GM18867 (cell line): Measurements from ENCODE around the gene SMARCC2.
"Not testable (repeated sequence)": the region's sequence is repeated elsewhere in the genome, so short reads cannot be mapped to it uniquely, and the experiment has no call there.

Source experiments
- ATAC-seq: cut with Tn5 transposase; IDR thresholded peaks from one replicate; pipeline ENCODE4 v1.9.1; 2021; ENCODE audit warnings: mild to moderate bottlenecking, moderate library complexity; ENCODE audit not compliant: unreplicated experiment

Gene SMARCC2

DNA sequence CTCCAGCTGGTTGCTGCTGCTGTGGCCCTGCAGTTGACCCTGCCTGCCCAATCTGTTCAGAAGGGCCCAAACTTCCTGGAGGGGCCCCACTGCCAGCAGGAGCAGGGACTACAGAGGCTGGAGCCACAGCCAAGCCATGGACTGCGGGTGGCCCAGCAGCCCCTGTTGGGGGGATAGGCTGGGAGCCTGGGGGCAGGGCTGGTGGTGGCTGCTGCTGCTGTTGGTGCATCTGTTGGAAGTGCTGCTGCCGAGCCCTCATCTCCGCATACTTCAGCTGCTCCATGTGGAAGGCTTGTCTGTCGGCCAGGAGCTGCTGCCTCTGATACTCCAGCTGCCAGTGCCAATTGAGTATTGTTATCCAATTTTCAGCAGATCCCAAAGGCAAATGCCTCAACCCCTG is 23.9 kb downstream of the SMARCC2 start:
- no peak for ATAC-seq

DNA sequence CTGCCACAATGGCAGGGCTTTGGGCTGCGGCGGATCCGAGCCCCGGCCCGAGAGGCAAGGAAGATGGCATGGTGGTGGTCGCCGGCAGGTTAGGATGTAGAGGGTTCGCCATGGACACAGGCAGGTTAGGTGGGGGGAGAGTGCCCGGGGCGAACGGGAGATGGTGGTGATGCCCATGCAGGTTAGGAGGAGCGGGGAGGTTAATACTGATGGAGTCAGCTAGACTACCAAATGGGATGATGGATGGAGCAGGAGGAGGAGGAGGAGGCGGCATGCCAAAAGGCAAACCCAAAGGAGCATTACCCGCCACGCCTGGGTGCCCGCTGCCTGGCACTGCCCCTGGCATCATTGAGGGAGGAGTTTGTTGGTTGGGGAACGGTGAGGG is 24.9 kb downstream of the SMARCC2 start:
- no peak for ATAC-seq

DNA sequence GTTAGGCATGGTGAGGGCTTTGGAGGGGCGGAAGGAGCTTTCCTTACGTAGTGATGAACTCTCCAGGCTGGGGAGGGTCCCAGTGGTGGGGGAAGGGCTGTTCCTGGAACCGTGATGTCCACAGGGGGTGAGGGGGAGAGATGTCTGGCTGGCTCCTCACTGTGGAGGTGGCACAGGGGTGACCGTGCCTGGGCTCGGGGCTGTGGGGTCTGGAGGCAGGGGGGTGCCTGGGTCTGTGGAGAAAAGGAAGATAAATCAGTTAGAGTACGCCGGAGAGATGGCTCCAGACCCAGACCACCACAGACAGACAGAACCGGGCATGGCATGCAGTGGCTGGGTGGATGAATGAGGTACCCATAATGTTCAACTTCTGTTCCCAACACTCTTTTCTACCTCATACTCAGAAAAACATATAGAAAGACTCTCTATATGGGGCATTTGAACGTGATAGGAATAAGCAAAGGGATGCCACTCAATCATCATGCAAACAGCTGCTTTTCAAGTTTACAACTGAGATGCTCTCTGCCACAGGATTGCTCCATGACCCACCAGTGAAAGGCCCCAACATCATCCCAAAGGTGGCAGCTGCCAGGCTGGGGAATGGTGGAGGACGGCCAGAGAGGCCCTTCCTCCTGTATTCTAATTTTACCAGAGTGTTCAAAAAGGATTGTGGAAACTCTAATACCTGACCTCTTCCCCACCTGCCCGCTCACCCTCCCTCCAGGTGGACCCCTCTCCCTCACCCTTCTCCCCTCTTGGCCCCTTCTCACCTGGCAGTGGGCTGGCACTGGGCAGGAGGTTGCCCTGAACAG is 25.5 kb downstream of the SMARCC2 start:
- ATAC-seq, result no peak

DNA sequence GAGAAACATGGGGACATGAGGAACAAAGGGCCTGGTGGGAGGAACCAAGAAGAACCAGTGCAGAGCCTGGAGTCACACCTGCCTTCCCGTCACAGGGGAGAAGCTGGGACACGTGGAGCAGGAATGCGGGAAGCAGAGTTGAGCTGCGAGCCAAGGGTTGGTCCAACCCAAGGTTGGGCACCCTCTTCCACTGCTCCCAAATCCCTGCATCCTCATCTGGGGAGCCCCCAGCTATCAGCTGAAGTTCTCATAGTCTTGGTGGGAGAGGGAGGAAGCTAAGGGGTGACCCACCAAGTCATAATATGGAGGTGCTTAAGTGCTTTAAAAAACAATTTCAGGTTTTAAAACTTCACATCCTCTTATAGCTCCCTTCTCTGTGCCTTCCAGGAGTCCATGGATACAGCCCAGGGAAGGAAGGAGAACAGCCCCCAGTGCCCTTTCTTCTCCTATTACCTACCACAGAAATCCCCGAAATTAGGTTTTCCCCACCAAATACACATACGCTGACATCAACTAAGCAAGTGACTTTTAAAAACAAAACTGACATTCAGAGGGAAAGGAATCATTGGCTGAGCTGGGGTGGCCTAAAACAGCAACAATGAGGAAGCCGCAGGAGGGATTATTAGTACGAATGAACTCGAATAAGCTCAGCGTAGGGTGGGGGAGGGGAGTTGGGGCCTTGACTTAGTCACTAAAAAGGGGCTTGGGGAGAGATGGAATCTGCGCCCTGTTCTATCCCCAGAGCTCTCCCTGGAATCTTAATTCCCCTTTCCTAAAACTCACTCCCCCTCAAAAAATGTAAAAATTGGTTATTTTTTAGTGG is 26.6 kb downstream of the SMARCC2 start:
- ATAC-seq, result no peak

DNA sequence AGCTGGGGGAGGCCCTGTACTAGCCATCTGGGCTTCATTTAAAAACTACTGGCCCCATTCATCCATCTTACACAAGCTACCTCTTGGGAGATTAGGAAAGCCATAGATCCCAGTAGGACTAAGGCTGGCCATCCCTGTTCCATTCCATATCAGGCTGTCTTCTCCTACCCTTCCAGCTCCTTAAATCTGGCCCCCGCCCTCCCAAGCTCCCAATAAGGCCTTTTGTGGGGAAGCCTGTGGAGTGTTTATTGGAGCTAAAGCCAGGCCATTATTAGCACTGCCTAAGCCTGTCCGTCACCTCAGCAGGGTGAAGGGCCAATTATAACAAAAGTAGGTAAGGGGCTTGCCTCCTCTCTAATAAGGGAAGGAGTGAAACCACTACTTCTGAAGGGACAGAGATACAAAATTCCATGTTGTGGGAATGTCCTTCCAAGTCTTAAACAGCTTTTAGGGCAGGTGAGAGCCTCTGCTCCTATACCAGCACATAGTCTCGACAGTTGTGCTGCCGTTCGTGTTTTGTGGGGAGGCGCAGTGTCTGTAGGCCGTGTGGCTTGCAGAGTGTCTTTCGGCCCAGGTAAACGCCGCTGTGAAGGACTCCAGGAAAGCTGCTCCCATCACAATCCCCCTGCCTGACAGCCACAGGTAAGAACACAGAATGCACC is 27.5 kb downstream of the SMARCC2 start:
- ATAC-seq, result no peak

DNA sequence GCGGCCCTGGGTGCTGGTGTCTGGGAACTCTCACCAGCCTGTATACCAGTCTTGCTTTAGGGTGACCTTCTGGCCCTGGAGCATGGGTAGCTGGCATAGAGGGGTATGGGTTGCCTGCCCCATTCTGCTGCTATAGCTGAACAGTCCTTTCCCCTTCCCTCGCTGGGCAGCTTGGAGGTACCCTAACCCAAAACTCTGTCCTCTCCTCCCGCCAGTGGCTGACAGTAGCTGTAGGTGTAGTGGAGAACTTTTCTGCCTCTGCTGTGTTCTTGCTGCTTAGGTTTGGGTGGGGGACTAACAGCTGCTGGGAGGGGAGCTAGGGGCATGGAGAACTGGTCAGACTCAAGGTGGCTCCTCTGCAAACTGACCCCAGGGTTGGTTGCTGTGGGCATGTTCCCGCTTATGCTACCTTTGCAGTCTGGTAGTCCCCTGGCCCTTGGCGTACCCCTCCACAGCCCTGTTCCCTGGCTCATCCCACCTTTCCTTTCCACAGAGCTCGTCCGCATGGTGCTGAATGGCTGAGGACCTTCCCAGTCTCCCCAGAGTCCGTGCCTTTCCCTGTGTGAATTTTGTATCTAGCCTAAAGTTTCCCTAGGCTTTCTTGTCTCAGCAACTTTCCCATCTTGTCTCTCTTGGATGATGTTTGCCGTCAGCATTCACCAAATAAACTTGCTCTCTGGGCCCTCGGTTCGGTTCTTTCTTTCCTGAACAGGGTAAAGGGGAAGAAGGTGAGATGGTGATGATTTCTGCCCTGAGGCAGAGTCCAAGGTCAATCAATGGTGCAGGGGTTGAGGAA is 28.2 kb downstream of the SMARCC2 start:
- ATAC-seq, result no peak

DNA sequence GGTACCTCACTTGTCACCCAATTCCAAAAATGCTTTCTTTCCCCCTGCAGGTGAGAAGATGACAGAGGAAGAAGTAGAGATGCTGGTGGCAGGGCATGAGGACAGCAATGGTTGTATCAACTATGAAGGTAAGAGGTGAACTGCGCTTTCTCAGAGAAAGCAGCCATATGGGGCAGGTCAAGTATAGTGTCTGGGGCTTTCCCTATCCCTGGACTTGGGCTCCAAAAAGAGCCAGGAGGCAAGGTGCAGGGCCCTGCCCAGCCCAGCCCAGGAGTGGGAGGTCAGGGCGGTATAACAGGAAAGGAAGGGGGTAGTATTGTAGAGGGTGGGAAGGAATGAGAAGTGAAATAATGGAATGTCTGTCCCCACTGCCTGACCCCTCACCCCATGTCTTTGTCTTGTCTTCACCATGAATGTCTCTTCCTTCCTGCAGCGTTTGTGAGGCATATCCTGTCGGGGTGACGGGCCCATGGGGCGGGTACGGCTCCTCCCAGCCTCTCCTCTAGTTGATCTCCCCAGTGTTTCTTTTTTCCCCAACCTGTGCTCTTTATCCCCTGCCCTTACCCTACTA is 29.0 kb downstream of the SMARCC2 start:
- ATAC-seq, result no peak

DNA sequence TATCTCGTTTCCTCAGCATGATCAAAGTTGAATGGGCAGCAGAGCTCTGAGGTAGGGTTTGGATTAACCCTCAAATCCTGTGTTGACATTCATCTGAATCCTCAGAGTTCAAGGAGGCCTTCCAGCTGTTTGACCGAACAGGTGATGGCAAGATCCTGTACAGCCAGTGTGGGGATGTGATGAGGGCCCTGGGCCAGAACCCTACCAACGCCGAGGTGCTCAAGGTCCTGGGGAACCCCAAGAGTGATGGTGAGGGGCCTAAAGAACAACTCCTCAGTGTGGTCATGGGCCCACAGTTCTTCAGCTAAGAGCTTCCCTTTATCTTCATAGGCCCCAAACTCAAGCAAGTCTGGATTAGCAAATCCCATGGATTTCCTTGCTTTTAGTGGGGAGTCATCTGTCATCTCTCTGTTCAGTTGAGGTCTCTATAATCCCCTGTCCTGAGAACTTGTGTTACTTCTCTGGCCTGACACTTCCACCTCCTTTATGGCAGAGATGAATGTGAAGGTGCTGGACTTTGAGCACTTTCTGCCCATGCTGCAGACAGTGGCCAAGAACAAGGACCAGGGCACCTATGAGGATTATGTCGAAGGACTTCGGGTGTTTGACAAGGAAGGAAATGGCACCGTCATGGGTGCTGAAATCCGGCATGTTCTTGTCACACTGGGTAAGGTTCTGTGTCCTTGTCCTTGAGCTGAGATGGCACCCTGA is 29.6 kb downstream of the SMARCC2 start:
- ATAC-seq, result no peak

DNA sequence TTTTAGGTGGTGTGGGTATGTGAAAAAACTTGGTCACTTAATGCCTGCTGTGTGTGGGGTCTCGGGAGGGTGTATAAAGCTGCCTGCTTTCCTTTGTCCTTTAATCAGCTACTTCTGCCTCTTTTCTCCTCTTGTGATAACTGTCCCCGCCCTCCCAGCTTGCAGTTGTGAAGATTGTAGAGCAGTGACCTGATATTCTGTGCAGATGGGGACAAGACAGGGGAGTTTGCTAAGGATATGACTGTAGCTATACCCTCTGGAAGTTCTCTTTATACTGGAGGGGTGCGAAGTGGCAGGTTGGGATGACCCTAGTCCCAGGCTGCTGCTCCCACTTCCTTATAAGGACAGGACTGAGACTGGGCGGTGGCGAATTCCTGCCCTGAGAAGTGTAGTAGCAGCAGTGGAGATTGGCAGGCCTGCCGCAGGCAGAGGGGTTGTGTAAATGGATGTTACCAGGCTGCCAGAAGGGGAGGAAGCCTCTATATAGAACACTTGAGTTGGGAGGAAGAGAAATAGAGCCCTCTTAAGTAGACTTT is 30.3 kb downstream of the SMARCC2 start:
- ATAC-seq, result no peak

DNA sequence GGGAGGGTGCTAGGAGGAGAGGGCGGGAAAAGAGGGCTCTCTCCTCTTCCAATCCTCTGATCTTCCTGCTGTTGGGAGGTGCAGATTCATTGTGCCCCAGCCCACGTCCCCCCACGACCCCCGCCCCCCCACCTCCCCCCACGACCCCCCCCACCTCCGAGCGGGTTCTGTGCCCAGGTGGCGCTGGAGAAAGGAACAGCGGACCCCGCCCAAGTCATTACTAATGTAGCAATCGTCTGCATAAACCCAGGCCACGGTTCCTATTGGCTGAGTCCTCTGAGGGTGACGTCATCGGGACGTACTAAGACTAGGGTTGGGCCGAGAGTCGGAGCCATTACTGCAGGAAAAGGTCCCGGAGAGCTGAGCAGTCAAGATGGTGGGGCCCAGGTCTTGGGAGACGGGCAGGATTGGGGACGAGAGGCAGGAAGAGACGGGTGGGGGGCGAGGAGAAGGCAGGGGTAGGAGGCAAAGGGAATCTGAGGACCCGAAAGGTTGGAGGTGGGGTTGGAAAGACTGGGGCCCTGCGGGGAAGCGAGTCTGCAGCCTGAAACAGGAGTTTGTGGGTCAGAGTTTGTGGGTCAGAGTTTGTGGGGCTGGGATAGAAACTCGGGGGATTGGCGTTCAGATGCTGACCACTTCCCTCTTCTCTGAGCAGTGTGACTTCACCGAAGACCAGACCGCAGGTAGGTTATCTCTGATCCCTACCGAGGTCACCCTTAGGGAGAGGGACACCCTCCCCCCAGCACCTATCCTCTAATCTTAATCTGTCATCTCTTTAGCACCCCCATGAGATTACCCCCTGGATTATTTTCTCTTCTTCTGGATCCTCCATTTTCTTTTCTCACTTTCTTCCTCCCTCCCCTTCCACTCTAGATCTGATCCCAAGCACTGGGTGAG is 31.0 kb downstream of the SMARCC2 start, which contains the start of gene MYL6:
MYL6 (plus strand) TSS at position 331 of the 897 bp plus-strand sequence; CDS start at position 374, 43 bp downstream.
- peak; percentile 83 for ATAC-seq

DNA sequence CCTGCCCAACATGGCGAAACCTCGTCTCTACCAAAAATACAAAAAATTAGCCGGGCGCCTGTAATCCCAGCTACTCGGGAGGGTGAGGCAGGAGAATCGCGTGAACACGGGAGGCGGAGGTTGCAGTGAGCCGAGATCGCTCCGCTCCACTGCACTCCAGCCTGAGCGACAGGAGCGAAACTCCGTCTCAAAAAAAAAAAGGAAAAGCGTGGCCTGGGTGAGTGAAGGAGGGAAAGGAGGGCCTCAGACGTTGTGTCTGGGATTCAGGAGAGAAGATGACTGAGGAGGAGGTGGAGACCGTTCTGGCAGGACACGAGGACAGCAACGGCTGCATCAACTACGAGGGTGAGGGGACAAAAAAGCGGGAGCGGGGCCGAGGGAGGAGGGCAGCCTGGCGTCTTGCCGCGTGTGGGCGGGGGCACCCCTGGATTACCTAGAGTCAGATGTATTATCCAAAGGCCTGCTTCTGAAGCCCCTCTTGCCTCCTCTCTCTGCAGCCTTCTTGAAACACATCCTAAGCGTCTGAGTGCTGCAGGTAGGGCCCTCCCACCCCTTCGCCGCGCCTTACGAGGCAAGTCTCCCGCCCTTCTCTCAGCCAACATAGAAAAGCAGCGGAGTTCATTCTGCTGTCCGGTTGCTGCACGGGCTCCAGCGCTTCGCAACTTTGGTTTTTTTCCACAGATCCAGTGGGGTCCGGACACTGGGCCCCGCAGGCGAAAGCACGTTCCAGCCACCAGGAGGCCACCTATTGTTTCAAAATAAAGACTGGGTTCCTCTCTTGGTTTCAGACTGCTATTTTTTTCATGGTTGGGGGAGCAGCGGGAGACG is 31.9 kb downstream of the SMARCC2 start:
- ATAC-seq, result peak; percentile 31

DNA sequence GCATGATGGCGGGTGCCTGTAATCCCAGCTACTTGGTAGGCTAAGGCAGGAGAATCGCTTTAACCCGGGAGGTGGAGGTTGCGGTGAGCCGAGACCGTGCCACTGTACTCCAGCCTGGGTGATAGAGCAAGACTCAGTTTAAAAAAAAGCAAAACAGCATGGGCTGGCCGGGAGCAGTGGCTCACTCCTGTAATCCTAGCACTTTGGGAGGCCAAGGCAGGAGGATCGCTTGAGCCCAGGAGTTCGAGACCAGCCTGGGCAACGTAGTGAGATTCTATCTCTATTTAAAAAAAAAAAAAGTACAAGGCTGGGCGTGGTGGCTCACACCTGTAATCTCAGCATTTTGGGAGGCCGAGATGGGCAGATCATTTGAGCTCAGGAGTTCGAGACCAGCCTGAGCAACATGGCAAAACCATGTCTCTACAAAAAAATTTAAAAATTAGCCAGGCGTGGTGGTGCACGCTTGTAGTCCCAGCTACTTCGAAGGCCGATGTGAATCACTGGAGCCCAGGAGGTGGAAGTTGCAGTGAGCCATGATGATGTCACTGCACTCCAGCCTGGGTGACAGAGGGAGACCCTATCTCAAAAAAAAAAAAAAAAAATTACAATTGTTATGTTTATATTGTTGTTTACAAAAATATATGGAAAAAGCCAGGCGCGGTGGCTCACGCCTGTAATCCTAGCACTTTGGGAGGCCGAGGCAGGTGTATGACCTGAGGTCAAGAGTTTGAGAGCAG is 32.7 kb downstream of the SMARCC2 start:
- not testable (repeated sequence) for ATAC-seq

DNA sequence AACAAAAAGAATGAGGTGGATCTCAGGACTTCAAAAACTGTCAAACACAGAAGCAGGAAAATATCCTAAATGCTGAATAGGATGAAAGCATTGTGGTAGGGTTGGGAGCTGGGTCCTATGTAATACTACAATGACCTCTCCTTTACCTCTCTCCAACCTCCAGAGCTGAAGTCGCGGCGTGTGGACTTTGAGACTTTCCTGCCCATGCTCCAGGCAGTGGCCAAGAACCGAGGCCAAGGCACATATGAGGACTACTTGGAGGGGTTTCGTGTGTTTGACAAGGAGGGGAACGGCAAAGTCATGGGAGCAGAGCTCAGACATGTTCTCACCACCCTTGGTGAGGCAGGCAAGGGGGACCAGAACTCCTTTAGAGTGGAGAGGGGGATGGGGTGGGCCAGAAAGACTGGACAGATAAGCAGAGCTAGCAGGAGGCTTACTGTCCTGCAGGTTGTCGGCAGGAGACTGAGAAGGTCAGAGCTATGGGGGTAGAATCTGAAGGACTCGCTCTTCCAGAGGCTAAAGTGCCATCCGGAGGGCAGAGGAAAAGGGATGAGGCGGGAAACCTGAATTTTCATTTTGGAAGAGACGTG is 33.9 kb downstream of the SMARCC2 start:
- no peak for ATAC-seq

DNA sequence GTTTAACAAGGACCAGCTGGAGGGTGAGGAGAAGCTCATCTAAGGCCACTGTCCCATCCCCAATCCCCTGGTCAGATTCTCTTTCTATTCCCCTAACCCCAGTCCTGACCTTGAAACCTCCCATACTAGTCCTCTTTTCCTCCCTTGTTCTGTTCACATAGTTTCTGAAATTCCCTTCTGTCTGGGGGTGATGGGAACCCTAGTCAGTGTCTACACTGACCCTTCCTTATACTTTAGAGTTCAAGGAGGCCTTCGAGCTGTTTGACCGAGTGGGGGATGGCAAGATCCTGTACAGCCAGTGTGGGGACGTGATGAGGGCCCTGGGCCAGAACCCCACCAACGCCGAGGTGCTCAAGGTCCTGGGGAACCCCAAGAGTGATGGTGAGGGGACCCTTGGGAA is 34.5 kb downstream of the SMARCC2 start:
- ATAC-seq, result no peak

DNA sequence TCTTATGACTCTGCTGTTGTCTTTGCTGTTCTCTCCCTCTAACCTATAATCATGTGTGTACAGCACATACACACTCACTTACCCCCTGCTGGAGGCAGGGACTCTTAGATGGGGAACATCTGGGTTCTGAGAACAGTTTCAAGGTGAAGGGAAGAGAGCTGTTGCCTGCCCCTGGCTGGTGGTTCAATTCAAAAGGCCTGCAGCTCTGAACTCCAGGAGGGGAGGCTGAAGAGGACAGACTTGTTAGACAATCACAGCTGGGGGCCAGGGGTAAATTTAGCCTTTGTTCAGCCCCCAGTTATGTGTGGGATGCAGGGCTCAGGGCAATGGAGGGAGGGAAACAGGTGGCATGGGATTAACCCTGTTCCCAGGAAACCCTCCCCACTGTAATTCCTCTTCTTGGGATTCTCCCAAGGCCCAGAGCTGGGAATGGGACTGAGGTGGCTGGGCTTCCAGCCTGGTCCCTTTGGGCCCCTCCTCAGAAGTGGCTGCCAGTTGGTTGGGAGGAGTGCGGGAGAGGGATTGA is 35.0 kb downstream of the SMARCC2 start:
- ATAC-seq, result no peak

DNA sequence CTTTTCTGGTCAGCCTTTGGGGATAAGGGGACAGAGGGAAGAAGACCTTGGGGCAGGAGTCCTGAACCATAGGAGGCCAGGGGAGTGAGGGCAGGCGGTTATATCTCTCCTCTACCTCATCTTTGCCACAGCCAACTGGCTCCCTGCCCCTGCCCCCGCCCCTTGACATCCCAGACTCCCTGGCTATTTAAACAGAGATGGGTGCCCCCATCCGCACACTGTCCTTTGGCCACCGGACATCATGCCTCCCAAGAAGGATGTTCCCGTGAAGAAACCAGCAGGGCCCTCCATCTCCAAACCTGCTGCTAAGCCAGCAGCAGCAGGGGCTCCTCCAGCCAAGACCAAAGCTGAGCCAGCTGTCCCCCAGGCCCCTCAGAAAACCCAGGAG is 35.6 kb downstream of the SMARCC2 start:
- ATAC-seq, result no peak
